Mammary epithelial cell (primary cell): ENCODE measurements around the gene NECTIN2.

Experiments used
- CTCF ChIP-seq, 2 donors: IDR thresholded peaks in 1 of 2; conservative IDR thresholded peaks in 1 of 2; 2 replicates each; pipeline ENCODE4 v1.5.1; 2011 to 2012; ENCODE audit warnings: inconsistent platforms in 2 of 2, low read length in 2 of 2, mild to moderate bottlenecking in 2 of 2, control low read depth in 1 of 2, low read depth in 1 of 2; ENCODE audit not compliant: insufficient read depth in 1 of 2; ENCODE audit errors: extremely low read depth in 1 of 2
- EZH2 ChIP-seq: IDR thresholded peaks from 2 replicates; pipeline ENCODE4 v1.6.1; 2012; ENCODE audit warnings: low read length, inconsistent platforms, borderline replicate concordance

DNA sequence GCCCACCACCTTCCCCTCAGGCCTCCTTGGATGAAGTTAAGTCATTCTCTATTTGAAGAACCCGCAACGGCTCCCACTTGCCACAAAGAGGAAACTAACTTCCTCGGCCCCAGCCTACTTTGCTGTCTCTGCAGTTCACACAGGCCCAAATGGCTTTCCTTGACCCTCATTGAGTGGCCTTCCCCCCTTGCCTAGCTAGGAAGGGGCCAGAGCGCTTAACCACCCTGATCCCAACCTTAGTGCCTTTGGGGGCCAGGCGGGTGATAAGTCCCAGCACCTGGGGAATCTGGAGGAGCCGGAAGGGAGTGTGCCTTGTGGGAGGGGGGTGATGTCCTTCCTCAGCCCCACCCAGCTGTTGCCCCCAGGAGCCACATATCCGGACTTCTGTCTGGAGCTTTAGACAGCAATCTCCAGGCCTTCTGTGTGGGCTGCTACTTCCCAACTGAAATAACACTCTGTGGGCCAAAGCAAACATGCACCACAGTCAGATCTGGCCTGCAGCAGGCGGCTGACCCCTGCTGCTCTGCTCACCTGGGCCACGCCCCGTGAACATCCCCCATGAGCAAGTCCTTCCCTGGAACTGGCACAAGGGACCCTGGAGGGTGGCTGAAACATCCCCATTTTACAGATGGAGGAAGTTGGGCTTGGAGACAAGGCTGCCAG is 10.5 kb downstream of the NECTIN2 start:
- no peak for TF ChIP-seq CTCF (conservative IDR thresholded peaks at IDR 0.05 in 1 of 2, IDR thresholded peaks at IDR 0.05 in 1 of 2; ENCODE audit: extremely low read depth in 1 of 2, insufficient read depth in 1 of 2, low read depth in 1 of 2, low read length in 2 of 2)
- TF ChIP-seq EZH2: no peak
